Neuronal stem cell (in vitro differentiated cells): ENCODE data around the gene ADRA1B.
"Not testable (repeated sequence)": the region's sequence is repeated elsewhere in the genome, so short reads cannot be mapped to it uniquely, and the experiment has no call there.

Experiments used
- DNase-seq: peaks from one replicate; pipeline ENCODE4 v3.0.0-alpha.2; 2013; ENCODE audit warnings: low spot score
- H2AFZ ChIP-seq: one replicate; pipeline ENCODE4 v1.6.1; 2013; ENCODE audit warnings: mild to moderate bottlenecking, low read length, inconsistent platforms
- H2AK5ac ChIP-seq: 2 replicates; pipeline ENCODE4 v1.6.1; 2013; ENCODE audit warnings: low read depth, mild to moderate bottlenecking, inconsistent platforms, low read length, moderate library complexity, mixed read lengths
- H2BK120ac ChIP-seq: 2 replicates; pipeline ENCODE4 v1.6.1; 2013; ENCODE audit warnings: low read depth, mild to moderate bottlenecking, inconsistent platforms, low read length, moderate library complexity, mixed read lengths
- H2BK12ac ChIP-seq: one replicate; pipeline ENCODE4 v1.6.1; 2013; ENCODE audit warnings: low read length, inconsistent platforms
- H2BK15ac ChIP-seq: 2 replicates; pipeline ENCODE4 v1.6.1; 2013; ENCODE audit warnings: mild to moderate bottlenecking, low read length, inconsistent platforms, mixed read lengths
- H2BK5ac ChIP-seq: one replicate; pipeline ENCODE4 v1.6.1; 2013; ENCODE audit warnings: inconsistent platforms, mild to moderate bottlenecking, low read length, moderate library complexity
- H3K14ac ChIP-seq: one replicate; pipeline ENCODE4 v1.6.1; 2013; ENCODE audit warnings: low read length, inconsistent platforms
- H3K18ac ChIP-seq: 2 replicates; pipeline ENCODE4 v1.6.1; 2013; ENCODE audit warnings: low read length, inconsistent platforms
- H3K23ac ChIP-seq: 2 replicates; pipeline ENCODE4 v1.6.1; 2013; ENCODE audit warnings: low read depth, mild to moderate bottlenecking, mixed read lengths, low read length, inconsistent platforms; ENCODE audit not compliant: poor library complexity
- H3K27ac ChIP-seq: replicated peaks from 3 replicates; pipeline ENCODE4 v1.5.1; 2013; ENCODE audit warnings: low read length, inconsistent platforms
- H3K27me3 ChIP-seq, 3 experiments: 2 replicates each; pipeline ENCODE4 v1.6.1; 2013; ENCODE audit warnings: low read length in 3 of 3, mild to moderate bottlenecking in 2 of 3, inconsistent platforms in 1 of 3, low read depth in 1 of 3, mixed read lengths in 1 of 3, moderate library complexity in 1 of 3; ENCODE audit not compliant: control insufficient read depth in 3 of 3, insufficient read depth in 3 of 3
- H3K36me3 ChIP-seq, 2 donors: replicated peaks in 1 of 2; 2 replicates each; pipeline ENCODE4 v1.6.1; 2013; ENCODE audit warnings: low read length in 2 of 2; ENCODE audit not compliant: control insufficient read depth in 2 of 2, insufficient read depth in 2 of 2
- H3K4ac ChIP-seq: 2 replicates; pipeline ENCODE4 v1.6.1; 2013; ENCODE audit warnings: inconsistent platforms, mild to moderate bottlenecking, low read length, moderate library complexity
- H3K4me1 ChIP-seq, 2 donors: 1 replicate in 1 of 2; 2 replicates in 1 of 2; pipeline ENCODE4 v1.6.1; 2013; ENCODE audit warnings: low read length in 2 of 2, low read depth in 1 of 2; ENCODE audit not compliant: control insufficient read depth in 2 of 2, insufficient read depth in 1 of 2
- H3K4me2 ChIP-seq: one replicate; pipeline ENCODE4 v1.6.1; 2013; ENCODE audit warnings: mild to moderate bottlenecking, low read length, inconsistent platforms; ENCODE audit not compliant: insufficient read depth, poor library complexity, severe bottlenecking
- H3K4me3 ChIP-seq, 2 donors: 2 replicates each; pipeline ENCODE4 v1.5.1; 2013; ENCODE audit warnings: low read length in 2 of 2, mild to moderate bottlenecking in 2 of 2, inconsistent platforms in 1 of 2, moderate library complexity in 1 of 2
- H3K79me1 ChIP-seq: one replicate; pipeline ENCODE4 v1.6.1; 2013; ENCODE audit warnings: low read depth, mild to moderate bottlenecking, inconsistent platforms, low read length, moderate library complexity
- H3K9ac ChIP-seq: one replicate; pipeline ENCODE4 v1.6.1; 2013; ENCODE audit warnings: mild to moderate bottlenecking, low read depth, low read length, inconsistent platforms; ENCODE audit not compliant: poor library complexity
- H3K9me3 ChIP-seq, 2 donors: replicated peaks in 1 of 2; 2 replicates each; pipeline versions ENCODE3 to v1.6.1; 2013; ENCODE audit warnings: low read length in 2 of 2, mild to moderate bottlenecking in 2 of 2, inconsistent platforms in 1 of 2, low read depth in 1 of 2, mixed read lengths in 1 of 2, moderate library complexity in 1 of 2; ENCODE audit not compliant: control insufficient read depth in 2 of 2, insufficient read depth in 1 of 2
- H4K8ac ChIP-seq: one replicate; pipeline ENCODE4 v1.6.1; 2013; ENCODE audit warnings: low read depth, mild to moderate bottlenecking, inconsistent platforms, low read length, moderate library complexity
- H4K91ac ChIP-seq: one replicate; pipeline ENCODE4 v1.6.1; 2013; ENCODE audit warnings: low read length, low read depth, mild to moderate bottlenecking, inconsistent platforms; ENCODE audit not compliant: poor library complexity
- WGBS, 2 donors: extraction: QIAGEN DNeasy Blood & Tissue Kit; methylation state at CpG; one replicate each; pipeline ENCODE4 v1.1.7; 2013; ENCODE audit warnings: missing lambda C conversion rate in 2 of 2, mixed read lengths in 1 of 2; ENCODE audit not compliant: insufficient read length in 2 of 2, insufficient replicate concordance in 1 of 2; ENCODE audit errors: extremely low coverage in 2 of 2; 5-methylcytosine and 5-hydroxymethylcytosine counted together

ADRA1B gene

DNA sequence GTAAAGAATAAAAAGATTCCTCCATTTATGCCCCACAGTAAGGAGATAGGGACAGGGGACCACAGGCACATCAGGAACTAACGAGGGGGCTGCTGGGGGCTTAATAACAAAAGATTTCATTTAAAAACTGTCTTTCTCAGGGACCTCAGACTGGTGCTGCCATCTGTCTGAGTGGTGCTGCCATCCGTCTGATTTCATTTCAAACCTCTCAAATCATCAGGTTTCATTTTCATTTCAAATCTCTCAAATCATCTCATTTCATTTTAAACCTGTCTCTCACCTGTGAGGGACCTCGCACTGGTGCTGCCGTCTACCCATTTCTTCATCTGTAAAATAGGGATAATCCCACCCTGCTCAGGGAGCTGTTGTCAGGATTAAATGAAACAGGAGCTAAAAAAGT is 45.9 kb downstream of the ADRA1B start:
- Histone ChIP-seq H2BK15ac (no peak overlapping the region), H3K79me1 (no peaks in the 10 kb centered on the region), H4K91ac (no peak overlapping the region), H3K4me3 (no peak overlapping the region), H3K27ac (no peak overlapping the region), H2BK120ac (no peak overlapping the region), H3K9me3 (no peaks in the 10 kb centered on the region), H2BK5ac (no peak overlapping the region), H3K27me3 (peaks cover 0 to 5% (median 0%) of the 10 kb centered on the region in 3 experiments), H3K14ac (no peak overlapping the region), H3K23ac (no peak overlapping the region), H3K36me3 (no peaks in the 10 kb centered on the region), H4K8ac (no peak overlapping the region), H3K4me1 (peaks cover 0 to 2% of the 10 kb centered on the region in 2 donors), H2AFZ (no peak overlapping the region), H3K18ac (no peak overlapping the region), H3K4me2 (no peak overlapping the region), H3K4ac (no peak overlapping the region), H2AK5ac (no peak overlapping the region), H2BK12ac (no peak overlapping the region), H3K9ac (no peak overlapping the region)
- WGBS, 2 donors: no CpG with 5 or more reads among the region's 4 CpGs
- no peak for DNase-seq

DNA sequence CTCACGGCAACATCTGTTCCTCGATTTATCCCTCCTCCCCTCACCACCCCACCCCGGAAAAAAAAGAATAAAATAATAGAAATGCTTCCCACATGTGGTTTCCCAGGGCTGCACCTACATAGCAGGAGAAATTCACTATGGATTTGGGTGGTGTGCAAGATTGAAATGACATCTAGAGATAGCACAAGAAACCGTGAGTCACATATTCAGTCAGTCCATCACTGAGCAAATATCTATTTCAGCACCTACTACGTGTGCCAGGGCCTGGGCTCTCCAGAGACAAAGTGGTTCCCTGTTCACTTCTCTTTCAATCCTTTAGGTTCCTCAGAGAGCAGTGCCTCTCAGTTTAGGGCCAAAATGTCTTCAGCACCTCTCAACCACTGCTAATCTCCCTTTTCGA is 47.7 kb downstream of the ADRA1B start:
- no peak overlapping the region for H3K18ac ChIP-seq
- no peak overlapping the region for H4K8ac ChIP-seq
- no peak overlapping the region for H3K23ac ChIP-seq
- H3K9me3 ChIP-seq: no peaks in the 10 kb centered on the region
- no peaks in the 10 kb centered on the region for H3K79me1 ChIP-seq
- H2BK15ac ChIP-seq: no peak overlapping the region
- no peak overlapping the region for H3K27ac ChIP-seq
- H3K4ac ChIP-seq: no peak overlapping the region
- H3K4me3 ChIP-seq: no peak overlapping the region
- no peak overlapping the region for H2AK5ac ChIP-seq
- no peak overlapping the region for H2AFZ ChIP-seq
- no peaks in the 10 kb centered on the region for H3K4me1 ChIP-seq
- no CpG with 5 or more reads among the region's 6 CpGs for WGBS, 2 donors
- no peak overlapping the region for H2BK120ac ChIP-seq
- H3K9ac ChIP-seq: no peak overlapping the region
- peaks cover 0 to 8% (median 0%) of the 10 kb centered on the region in 3 experiments for H3K27me3 ChIP-seq
- H4K91ac ChIP-seq: no peak overlapping the region
- no peak overlapping the region for H2BK5ac ChIP-seq
- no peak for DNase-seq
- H3K14ac ChIP-seq: no peak overlapping the region
- no peaks in the 10 kb centered on the region for H3K36me3 ChIP-seq
- H3K4me2 ChIP-seq: no peak overlapping the region
- H2BK12ac ChIP-seq: no peak overlapping the region

DNA sequence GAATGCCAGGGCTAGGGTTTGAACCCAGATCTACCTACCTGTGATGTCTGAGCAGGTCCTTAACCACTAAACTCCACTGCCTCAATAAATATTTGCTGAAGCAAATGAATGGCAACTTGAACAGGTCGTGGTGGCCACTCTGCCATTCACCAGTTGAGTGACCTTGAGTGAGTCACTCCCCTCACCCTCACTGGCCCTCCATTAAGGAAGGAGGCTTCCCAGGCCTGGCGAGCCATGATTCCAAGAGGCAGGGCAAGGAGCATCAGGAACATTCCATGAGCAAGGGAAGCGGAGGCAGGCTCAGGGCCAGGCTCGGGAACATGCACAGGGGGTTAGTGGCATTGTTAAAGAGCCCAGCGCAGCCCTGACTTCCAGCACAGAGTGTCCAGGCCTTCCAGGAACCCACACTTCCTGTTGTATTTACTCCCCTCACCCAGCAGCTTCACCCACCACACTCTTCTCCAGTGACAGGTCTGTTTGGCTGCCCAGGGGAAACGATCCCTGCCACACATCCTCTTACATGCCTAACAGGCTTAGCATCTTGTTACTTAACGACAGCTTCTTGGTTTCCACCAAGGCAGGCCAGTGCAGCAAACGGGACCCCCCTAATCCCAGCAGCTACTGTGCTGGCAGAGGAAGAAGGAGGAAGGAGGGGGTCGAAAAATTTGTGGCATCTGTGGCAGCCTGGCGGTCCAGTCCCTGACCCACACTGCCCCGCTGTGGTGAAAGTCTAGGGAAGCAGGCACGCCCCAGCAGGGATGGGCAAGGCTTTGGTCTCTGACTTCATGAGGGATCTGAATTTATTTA is 49.0 kb downstream of the ADRA1B start:
- Histone ChIP-seq H3K23ac (peak overlapping the region; percentile 22), H2BK120ac (no peak overlapping the region), H3K4me2 (no peak overlapping the region), H2BK5ac (no peak overlapping the region), H3K18ac (no peak overlapping the region), H3K14ac (no peak overlapping the region), H2AFZ (no peak overlapping the region), H3K9me3 (no peaks in the 10 kb centered on the region), H3K9ac (no peak overlapping the region), H3K4ac (no peak overlapping the region), H4K91ac (no peak overlapping the region), H4K8ac (peak overlapping the region; percentile 33), H3K27ac (no peak overlapping the region), H3K4me1 (no peaks in the 10 kb centered on the region), H2BK15ac (no peak overlapping the region), H3K27me3 (peaks cover 0 to 20% (median under 1%) of the 10 kb centered on the region in 3 experiments), H2BK12ac (no peak overlapping the region), H3K36me3 (no peaks in the 10 kb centered on the region), H3K79me1 (no peaks in the 10 kb centered on the region), H2AK5ac (no peak overlapping the region), H3K4me3 (no peak overlapping the region)
- DNase-seq: no peak
- no CpG with 5 or more reads among the region's 12 CpGs for WGBS, 2 donors

DNA sequence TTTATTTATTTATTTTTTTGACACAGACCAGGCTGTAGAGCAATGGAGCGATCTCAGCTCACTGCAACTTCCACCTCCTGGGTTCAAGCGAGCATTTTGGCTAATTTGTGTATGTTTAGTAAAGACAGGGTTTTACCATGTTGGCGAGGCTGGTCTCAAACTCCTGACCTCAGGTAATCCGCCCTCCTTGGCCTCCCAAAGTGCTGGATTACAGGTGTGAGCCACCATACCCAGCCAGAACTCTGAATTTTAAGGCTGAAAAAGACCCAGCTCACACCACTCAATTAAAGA is 49.5 kb downstream of the ADRA1B start:
- not testable (repeated sequence) for H3K14ac ChIP-seq, H3K9me3 ChIP-seq, H2BK15ac ChIP-seq, H3K4me3 ChIP-seq, H3K4me2 ChIP-seq, H3K4ac ChIP-seq, H3K18ac ChIP-seq, H4K8ac ChIP-seq, DNase-seq, H2AFZ ChIP-seq, H2BK12ac ChIP-seq, H3K4me1 ChIP-seq, H3K36me3 ChIP-seq, H3K27ac ChIP-seq, H2BK5ac ChIP-seq, H3K79me1 ChIP-seq, H2AK5ac ChIP-seq, H4K91ac ChIP-seq, H3K23ac ChIP-seq, H3K9ac ChIP-seq, H2BK120ac ChIP-seq
- peaks cover 0 to 25% (median 6%) of the 10 kb centered on the region in 3 experiments for H3K27me3 ChIP-seq
- no CpG with 5 or more reads among the region's 4 CpGs for WGBS, 2 donors
